HepG2 (cell line): ENCODE measurements around the gene SPSB2. TPM values are rescaled to one million over a fixed set of nuclear protein-coding genes. Genes with fewer than 3 reads are reported as not detected.

Source experiments
- ARID2 ChIP-seq: sonication (generic); formaldehyde crosslinking; IDR thresholded peaks from 2 replicates; pipeline ENCODE4 v1.8.1; 2022; ENCODE audit warnings: mild to moderate bottlenecking, missing genetic modification reagents, borderline replicate concordance
- ARNTL ChIP-seq: sonication (generic); formaldehyde crosslinking; IDR thresholded peaks from 2 replicates; pipeline ENCODE4 v1.4.0; 2020; ENCODE audit warnings: mild to moderate bottlenecking, missing genetic modification reagents
- BORCS8-MEF2B ChIP-seq: sonication (generic); formaldehyde crosslinking; IDR thresholded peaks from 2 replicates; pipeline ENCODE4 v1.8.0; 2022; ENCODE audit warnings: mild to moderate bottlenecking, missing genetic modification reagents
- FOXK1 ChIP-seq: sonication (generic); formaldehyde crosslinking; IDR thresholded peaks from 2 replicates; pipeline ENCODE4 v1.4.0; 2020; ENCODE audit warnings: low read depth, missing genetic modification reagents, borderline replicate concordance
- HIVEP1 ChIP-seq: sonication (generic); formaldehyde crosslinking; IDR thresholded peaks from 2 replicates; pipeline ENCODE4 v1.4.0; 2020; ENCODE audit warnings: mild to moderate bottlenecking, missing genetic modification reagents
- KLF9 ChIP-seq: IDR thresholded peaks from 2 replicates; pipeline ENCODE4 v1.6.1; 2016; ENCODE audit warnings: low read depth
- MED13 ChIP-seq: sonication (generic); formaldehyde crosslinking; IDR thresholded peaks from 2 replicates; pipeline ENCODE4 v1.5.0; 2020; ENCODE audit warnings: missing genetic modification reagents
- MEF2D ChIP-seq: sonication (generic); formaldehyde crosslinking; IDR thresholded peaks from 2 replicates; pipeline ENCODE4 v1.5.1; 2020; ENCODE audit warnings: mild to moderate bottlenecking, missing genetic modification reagents
- MZF1 ChIP-seq: sonication (generic); formaldehyde crosslinking; IDR thresholded peaks from 2 replicates; pipeline ENCODE4 v1.8.1; 2023; ENCODE audit warnings: mild to moderate bottlenecking, missing genetic modification reagents, borderline replicate concordance
- NFKBIZ ChIP-seq: IDR thresholded peaks from 2 replicates; pipeline ENCODE4 v1.6.1; 2018; ENCODE audit warnings: missing genetic modification reagents, missing compliant biosample characterization
- PHF8 ChIP-seq: sonication (generic); formaldehyde crosslinking; IDR thresholded peaks from 2 replicates; pipeline ENCODE4 v1.5.0; 2020; ENCODE audit warnings: missing genetic modification reagents
- POLR2AphosphoS5 ChIP-seq: IDR thresholded peaks from 2 replicates; pipeline ENCODE4 v1.6.1; 2012; ENCODE audit warnings: low read depth, low read length
- POLR2G ChIP-seq: fragments of 200-400 bp; formaldehyde crosslinking; IDR thresholded peaks from 2 replicates; pipeline ENCODE4 v1.6.1; 2018; ENCODE audit warnings: mild to moderate bottlenecking, low read depth, low read length, moderate library complexity
- ZFAT ChIP-seq: sonication (generic); formaldehyde crosslinking; conservative IDR thresholded peaks from 2 replicates; pipeline ENCODE4 v1.8.1; 2023; ENCODE audit warnings: missing genetic modification reagents, inconsistent platforms
- ZFP36L1 ChIP-seq: sonication (generic); formaldehyde crosslinking; IDR thresholded peaks from 2 replicates; pipeline ENCODE4 v1.8.0; 2022; ENCODE audit warnings: mild to moderate bottlenecking, missing genetic modification reagents, moderate library complexity
- ZFP91 ChIP-seq: sonication (generic); formaldehyde crosslinking; IDR thresholded peaks from 2 replicates; pipeline ENCODE4 v1.9.0; 2022; ENCODE audit warnings: missing genetic modification reagents, mild to moderate bottlenecking, borderline replicate concordance
- ZNF724P ChIP-seq: sonication (generic); formaldehyde crosslinking; IDR thresholded peaks from 2 replicates; pipeline ENCODE4 v1.8.0; 2022; ENCODE audit warnings: missing genetic modification reagents, borderline replicate concordance
- ZNF746 ChIP-seq: sonication (generic); formaldehyde crosslinking; IDR thresholded peaks from 2 replicates; pipeline ENCODE4 v1.8.0; 2022; ENCODE audit warnings: mild to moderate bottlenecking, missing genetic modification reagents
- ZNF788 ChIP-seq: sonication (generic); formaldehyde crosslinking; IDR thresholded peaks from 2 replicates; pipeline ENCODE4 v1.5.0; 2020; ENCODE audit warnings: mild to moderate bottlenecking, missing genetic modification reagents, borderline replicate concordance
- ZNF816 ChIP-seq: sonication (generic); formaldehyde crosslinking; IDR thresholded peaks from 2 replicates; pipeline ENCODE4 v1.8.0; 2022; ENCODE audit warnings: missing genetic modification reagents, mild to moderate bottlenecking, borderline replicate concordance
- polyA plus RNA-seq, 8 experiments: library from polyadenylated mRNA; depleted of rRNA in 3 of 8; stranded (reverse) in 7 of 8; unstranded in 1 of 8; fragments of >200 nt; fragmentation: Illumina TruSeq in 4 of 8; extraction: Trizol in 4 of 8; gene quantifications; 2 replicates each; pipeline versions ENCODE4 v1.2.1 to v1.2.3, GENCODE V29; 2011 to 2016; ENCODE audit warnings: low read depth in 4 of 8, missing spikeins in 1 of 8, mixed read lengths in 1 of 8; ENCODE audit not compliant: insufficient read depth in 1 of 8
- total RNA-seq, 5 experiments: library from RNA; depleted of rRNA; stranded (reverse); fragments of >200 nt; fragmentation: Illumina TruSeq; extraction: Trizol; gene quantifications; 2 replicates each; pipeline ENCODE4 v1.2.3, GENCODE V29; 2016; ENCODE audit warnings: low read depth in 1 of 5
- TF ChIP-seq, protein P1 (sequence below): sonication (generic); formaldehyde crosslinking; IDR thresholded peaks from 2 replicates; pipeline ENCODE4 v1.4.0; 2020; ENCODE audit warnings: missing genetic modification reagents
- TF ChIP-seq, protein P2 (sequence below): sonication (generic); formaldehyde crosslinking; IDR thresholded peaks from 2 replicates; pipeline ENCODE4 v1.5.1; 2020; ENCODE audit warnings: missing genetic modification reagents, mild to moderate bottlenecking, borderline replicate concordance

SPSB2 gene
- total and polyA plus RNA-seq, 2 of the 13 experiments (the other 11 are each of a cell fraction or from before 2014, with no cell fraction given) = 2.0 to 6.2 TPM

GRCh38 chr12:6873094-6874014 lies at the start of gene SPSB2 (continued):
- TF ChIP-seq KLF9 (CRISPR knock-in tag) (0 out of 2 replicates have a peak, but pooled peaks have one; percentile 54), PHF8 (CRISPR knock-in tag) (peak; percentile 56), HIVEP1 (CRISPR knock-in tag) (peak; percentile 21; the same call in 1 of the 2 replicates), POLR2AphosphoS5 (peak; percentile 61), ZNF788 (peak; percentile 26; the same call in 1 of the 2 replicates), ZFP91 (CRISPR knock-in tag) (peak; percentile 89), ZFAT (peak; percentile 61; the same call in 1 of the 2 replicates), MZF1 (peak; percentile 73; the same call in 1 of the 2 replicates), FOXK1 (CRISPR knock-in tag) (0 out of 2 replicates have a peak, but pooled peaks have one; percentile 22), ZNF816 (CRISPR knock-in tag) (peak; percentile 88; the same call in 1 of the 2 replicates), MEF2D (CRISPR knock-in tag) (peak; percentile 53), NFKBIZ (peak; percentile 37; the same call in 1 of the 2 replicates), ZNF724P (peak; percentile 28; the same call in 1 of the 2 replicates), BORCS8-MEF2B (CRISPR knock-in tag) (peak; percentile 21; the same call in 1 of the 2 replicates), ARNTL (CRISPR knock-in tag) (no peak), POLR2G (peak; percentile 58), MED13 (no peak), ZNF746 (no peak), ARID2 (CRISPR knock-in tag) (peak; percentile 47; the same call in 1 of the 2 replicates), ZFP36L1 (0 out of 2 replicates have a peak, but pooled peaks have one; percentile 31)
- TF ChIP-seq, protein P1, sequence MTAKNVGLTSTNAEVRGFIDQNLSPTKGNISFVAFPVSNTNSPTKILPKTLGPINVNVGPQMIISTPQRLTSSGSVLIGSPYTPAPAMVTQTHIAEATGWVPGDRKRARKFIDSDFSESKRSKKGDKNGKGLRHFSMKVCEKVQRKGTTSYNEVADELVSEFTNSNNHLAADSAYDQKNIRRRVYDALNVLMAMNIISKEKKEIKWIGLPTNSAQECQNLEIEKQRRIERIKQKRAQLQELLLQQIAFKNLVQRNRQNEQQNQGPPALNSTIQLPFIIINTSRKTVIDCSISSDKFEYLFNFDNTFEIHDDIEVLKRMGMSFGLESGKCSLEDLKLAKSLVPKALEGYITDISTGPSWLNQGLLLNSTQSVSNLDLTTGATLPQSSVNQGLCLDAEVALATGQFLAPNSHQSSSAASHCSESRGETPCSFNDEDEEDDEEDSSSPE (CRISPR knock-in tag) = peak; percentile 65
- TF ChIP-seq, protein P2, sequence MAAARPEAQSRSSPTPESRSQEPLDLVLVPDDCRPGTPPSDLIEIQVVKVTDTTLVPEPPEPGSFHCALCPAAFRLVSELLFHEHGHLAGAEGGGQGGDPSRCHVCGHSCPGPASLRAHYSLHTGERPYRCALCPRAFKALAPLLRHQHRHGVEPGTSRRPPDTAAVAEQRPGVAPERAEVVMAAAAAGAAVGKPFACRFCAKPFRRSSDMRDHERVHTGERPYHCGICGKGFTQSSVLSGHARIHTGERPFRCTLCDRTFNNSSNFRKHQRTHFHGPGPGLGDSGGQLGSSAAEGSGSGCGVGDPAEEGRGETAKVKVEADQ (CRISPR knock-in tag) = peak; percentile 5; the same call in 1 of the 2 replicates
